Gastroesophageal sphincter (tissue), 3 donors: ENCODE results near the gene NRXN3.

Experiments used
- CTCF ChIP-seq, 4 experiments: fragments of 200-600 bp in 2 of 4; fragments of 450-650 bp in 2 of 4; sonication (generic) in 1 of 4; IDR thresholded peaks; one replicate each; pipeline ENCODE4 v1.5.1; 2017 to 2019; ENCODE audit warnings: antibody characterized with exemption in 4 of 4, mild to moderate bottlenecking in 2 of 4, moderate library complexity in 2 of 4
- EP300 ChIP-seq: sonication (generic); formaldehyde crosslinking; IDR thresholded peaks from one replicate; pipeline ENCODE4 v1.6.1; 2017; ENCODE audit warnings: antibody characterized with exemption, mild to moderate bottlenecking
- POLR2A ChIP-seq, 2 donors: fragments of 450-650 bp; IDR thresholded peaks; one replicate each; pipeline ENCODE4 v1.6.1; 2017; ENCODE audit warnings: antibody characterized with exemption in 2 of 2, mild to moderate bottlenecking in 2 of 2, moderate library complexity in 1 of 2
- POLR2AphosphoS5 ChIP-seq: sonication (generic); formaldehyde crosslinking; IDR thresholded peaks from one replicate; pipeline ENCODE4 v1.6.1; 2017; ENCODE audit warnings: antibody characterized with exemption

- no peak for TF ChIP-seq POLR2A (IDR thresholded peaks at IDR 0.05)
- no peak for TF ChIP-seq CTCF (IDR thresholded peaks at IDR 0.05)
- no peak for TF ChIP-seq POLR2AphosphoS5
- no peak for TF ChIP-seq EP300
Measured at GRCh38 chr14:79660053-79660939, 1490.1 kb downstream of the NRXN3 start.
